Parathyroid adenoma (tissue), 2 donors: Measurements from ENCODE around the gene SLC24A3.

Experiments
- H2AFZ ChIP-seq: fragments of 300-600 bp; sonication (generic); one replicate; pipeline ENCODE4 v1.7.0; 2017; ENCODE audit warnings: antibody characterized with exemption, mild to moderate bottlenecking
- H3K27ac ChIP-seq: fragments of 300-600 bp; sonication (generic); one replicate; pipeline ENCODE4 v1.7.0; 2017
- H3K27me3 ChIP-seq: fragments of 300-600 bp; sonication (generic); one replicate; pipeline ENCODE4 v1.7.0; 2017; ENCODE audit warnings: low read length; ENCODE audit not compliant: control insufficient read depth, insufficient read depth
- H3K36me3 ChIP-seq: fragments of 300-600 bp; sonication (generic); one replicate; pipeline ENCODE4 v1.7.0; 2017; ENCODE audit warnings: low read length; ENCODE audit not compliant: control insufficient read depth, insufficient read depth
- H3K4me1 ChIP-seq: fragments of 300-600 bp; sonication (generic); one replicate; pipeline ENCODE4 v1.7.0; 2017; ENCODE audit warnings: control low read depth
- H3K4me2 ChIP-seq: fragments of 300-600 bp; sonication (generic); one replicate; pipeline ENCODE4 v1.7.0; 2017; ENCODE audit warnings: low read length
- H3K4me3 ChIP-seq: fragments of 300-600 bp; sonication (generic); one replicate; pipeline ENCODE4 v1.7.0; 2017; ENCODE audit warnings: low read depth, low read length
- H3K79me2 ChIP-seq: fragments of 300-600 bp; sonication (generic); one replicate; pipeline ENCODE4 v1.7.0; 2017; ENCODE audit warnings: control low read depth
- H3K9ac ChIP-seq: fragments of 300-600 bp; sonication (generic); one replicate; pipeline ENCODE4 v1.7.0; 2017; ENCODE audit warnings: mild to moderate bottlenecking
- H3K9me3 ChIP-seq: fragments of 300-600 bp; sonication (generic); one replicate; pipeline ENCODE4 v1.7.0; 2017; ENCODE audit warnings: low read length; ENCODE audit not compliant: control insufficient read depth
- CTCF ChIP-seq: fragments of 300-600 bp; sonication (generic); IDR thresholded peaks from one replicate; pipeline ENCODE4 v1.7.0; 2017; ENCODE audit warnings: antibody characterized with exemption, mild to moderate bottlenecking
- donor health status: primary hyperparathyroidism.

Gene SLC24A3

GRCh38 chr20:19269737-19270340 lies 57.4 kb downstream of the SLC24A3 start:
- Histone ChIP-seq H3K9ac (no peak overlapping the region), H3K4me1 (no peaks in the 10 kb centered on the region), H3K9me3 (no peaks in the 10 kb centered on the region), H3K27ac (no peak overlapping the region), H3K79me2 (no peaks in the 10 kb centered on the region), H3K4me2 (no peak overlapping the region), H3K27me3 (no peaks in the 10 kb centered on the region), H3K36me3 (no peaks in the 10 kb centered on the region), H2AFZ (no peak overlapping the region), H3K4me3 (no peak overlapping the region)
- TF ChIP-seq CTCF, result no peak

- H3K4me1 ChIP-seq, result peaks cover 10% of the 10 kb centered on the region
- no peaks in the 10 kb centered on the region for H3K27me3 ChIP-seq
- H3K4me2 ChIP-seq, result no peak overlapping the region
- no peak overlapping the region for H2AFZ ChIP-seq
- H3K79me2 ChIP-seq, result no peaks in the 10 kb centered on the region
- no peaks in the 10 kb centered on the region for H3K9me3 ChIP-seq
- no peaks in the 10 kb centered on the region for H3K36me3 ChIP-seq
- H3K27ac ChIP-seq, result no peak overlapping the region
- no peak overlapping the region for H3K4me3 ChIP-seq
- no peak for TF ChIP-seq CTCF
- H3K9ac ChIP-seq, result no peak overlapping the region
Measured at GRCh38 chr20:19271879-19272651, 59.6 kb downstream of the SLC24A3 start.

DNA sequence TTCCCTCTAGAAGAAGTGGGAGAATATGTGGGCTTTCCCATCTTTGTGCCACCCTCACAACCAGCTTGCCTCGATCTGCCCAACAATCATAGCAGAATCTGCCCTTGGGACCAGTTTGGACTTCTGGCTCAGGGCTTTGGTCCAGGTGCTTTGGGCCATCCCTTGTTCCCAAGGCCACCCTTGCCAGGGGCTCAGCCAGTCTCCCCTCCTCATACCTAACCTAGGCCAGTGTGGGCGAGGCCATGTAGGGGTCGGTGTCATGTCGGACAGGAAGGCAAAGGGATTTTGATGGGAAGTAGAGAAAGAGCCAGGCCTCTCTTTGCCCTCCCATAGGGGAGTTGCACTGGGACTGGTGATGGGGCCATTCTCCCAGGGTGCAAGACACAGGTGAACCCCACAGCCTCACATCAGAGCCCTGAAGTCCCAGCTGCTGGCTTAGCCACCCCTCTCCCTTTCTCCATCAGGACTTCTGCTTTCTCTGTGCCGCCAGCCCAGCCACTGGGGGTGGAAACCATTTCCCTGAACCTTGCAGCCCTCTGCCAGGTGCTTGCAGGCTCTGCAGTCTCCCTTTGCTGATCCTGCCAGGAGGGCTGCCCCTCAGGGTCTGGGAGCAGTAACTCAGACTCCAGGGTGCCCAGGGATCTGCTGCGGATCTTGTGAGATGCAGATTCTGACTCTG lies 60.7 kb downstream of the SLC24A3 start:
- TF ChIP-seq CTCF, result no peak
- no peak overlapping the region for H3K9ac ChIP-seq
- H2AFZ ChIP-seq, result no peak overlapping the region
- H3K4me3 ChIP-seq, result no peak overlapping the region
- H3K27ac ChIP-seq, result no peak overlapping the region
- H3K36me3 ChIP-seq, result no peaks in the 10 kb centered on the region
- H3K4me1 ChIP-seq, result peaks cover 10% of the 10 kb centered on the region
- H3K27me3 ChIP-seq, result no peaks in the 10 kb centered on the region
- no peak overlapping the region for H3K4me2 ChIP-seq
- no peaks in the 10 kb centered on the region for H3K79me2 ChIP-seq
- H3K9me3 ChIP-seq, result no peaks in the 10 kb centered on the region

- Histone ChIP-seq H3K27me3 (no peaks in the 10 kb centered on the region), H2AFZ (no peak overlapping the region), H3K36me3 (no peaks in the 10 kb centered on the region), H3K4me1 (peaks cover 10% of the 10 kb centered on the region), H3K79me2 (no peaks in the 10 kb centered on the region), H3K4me3 (no peak overlapping the region), H3K9me3 (no peaks in the 10 kb centered on the region), H3K4me2 (no peak overlapping the region), H3K27ac (no peak overlapping the region), H3K9ac (no peak overlapping the region)
- no peak for TF ChIP-seq CTCF
Measured at GRCh38 chr20:19274001-19274400, 61.6 kb downstream of the SLC24A3 start.
